ENCODE measurements around the gene NT5DC3.

NT5DC3 gene

DNA sequence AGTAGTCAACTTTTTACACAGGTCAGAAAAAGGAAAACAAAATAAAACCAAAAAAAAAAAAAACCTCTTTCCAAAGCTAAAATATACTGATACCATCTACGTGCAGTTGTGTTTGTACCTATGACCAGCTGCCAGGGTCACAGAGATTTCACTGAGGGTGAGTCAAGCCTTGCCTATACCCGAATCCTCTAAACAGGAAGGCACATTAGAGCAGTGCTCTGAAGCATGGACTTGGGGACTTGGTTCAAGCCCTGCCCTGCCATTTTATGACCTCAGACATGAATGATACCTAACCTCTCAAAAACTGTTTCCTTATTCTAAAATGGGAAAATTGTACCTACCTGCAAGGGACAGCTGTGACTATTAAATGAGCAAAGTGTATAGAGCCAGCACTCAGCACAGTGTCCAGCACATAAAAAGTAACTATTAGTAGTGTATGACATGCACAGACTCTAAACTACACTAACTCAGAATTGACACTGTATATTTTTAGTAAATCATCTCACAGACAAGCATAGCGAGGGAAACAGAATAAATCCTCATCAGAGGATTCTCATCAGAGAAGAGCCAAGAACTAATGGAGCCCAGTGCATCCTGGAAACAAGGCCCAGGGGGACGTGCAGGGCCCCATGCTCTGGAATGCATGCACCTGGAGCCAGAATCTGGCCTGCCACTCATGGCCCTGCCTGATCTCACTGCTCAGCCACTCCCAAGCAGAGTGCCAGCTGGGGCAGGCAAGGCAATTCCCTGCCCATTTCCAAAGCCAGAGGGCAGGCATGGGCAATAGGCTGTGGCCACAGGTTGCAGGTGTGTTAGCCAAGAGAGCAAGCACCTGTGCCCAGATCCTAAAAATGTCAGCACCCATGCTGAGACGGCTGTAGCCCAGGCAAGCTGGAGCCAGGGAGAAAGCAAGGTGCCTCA is 57.0 kb downstream of the NT5DC3 start:
- DNase-seq (ENCODE audit: low spot score), result peak; percentile 29

DNA sequence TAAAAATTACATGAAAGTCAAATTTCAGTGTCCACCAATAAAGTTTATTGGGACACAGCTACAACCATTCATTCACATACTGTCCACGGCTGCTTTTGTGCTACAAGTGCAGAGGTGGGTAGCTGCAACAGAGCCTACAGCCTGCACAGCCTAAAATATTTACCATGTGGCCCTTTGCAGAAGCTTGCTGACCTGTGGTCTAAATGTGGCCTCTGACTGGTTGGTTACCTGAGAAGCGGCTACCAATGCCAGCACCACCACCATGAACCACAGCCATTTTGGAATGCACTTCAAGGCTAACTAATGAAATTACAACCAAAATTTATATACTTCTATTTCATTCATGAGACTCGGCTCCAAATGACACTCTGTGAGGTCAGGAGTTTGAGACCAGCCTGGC is 58.6 kb downstream of the NT5DC3 start:
- DNase-seq (ENCODE audit: low spot score), result no peak

DNA sequence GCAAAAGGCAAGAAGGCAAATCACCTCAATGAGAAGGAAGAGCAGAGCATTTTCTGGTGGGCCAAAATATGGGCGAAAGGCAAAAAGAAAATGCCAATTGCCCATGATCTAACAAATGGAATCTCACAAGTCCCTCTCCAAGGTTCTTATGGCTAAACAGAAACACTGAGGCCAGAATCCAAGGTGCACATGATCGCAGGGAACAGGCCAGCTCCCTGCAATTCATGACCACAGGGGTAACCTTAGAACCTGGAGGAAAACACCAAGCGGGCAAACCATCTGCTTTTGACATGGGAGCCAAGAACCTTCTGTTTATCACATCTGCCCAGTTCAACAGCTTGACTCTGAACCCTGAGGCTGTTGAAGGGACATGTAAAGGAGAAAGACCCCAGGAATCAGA is 60.0 kb downstream of the NT5DC3 start:
- DNase-seq (ENCODE audit: low spot score), result no peak

DNA sequence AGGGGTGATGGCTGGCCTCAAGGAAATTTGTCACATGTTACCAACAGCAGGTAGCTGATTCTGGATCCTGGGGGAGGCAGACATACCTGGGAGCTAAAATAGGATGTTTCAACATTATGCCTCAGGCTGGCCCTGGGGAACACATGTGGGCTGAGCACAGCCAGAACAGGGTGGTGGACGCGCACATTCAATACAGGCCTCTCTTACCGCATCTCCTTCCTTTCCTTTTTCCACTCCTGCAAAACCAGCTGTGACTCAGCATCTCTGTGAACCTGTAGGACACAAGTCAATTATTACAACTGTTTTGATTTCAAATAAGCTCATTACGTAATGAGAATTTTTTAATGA is 61.0 kb downstream of the NT5DC3 start:
- DNase-seq (ENCODE audit: low spot score), result no peak

DNA sequence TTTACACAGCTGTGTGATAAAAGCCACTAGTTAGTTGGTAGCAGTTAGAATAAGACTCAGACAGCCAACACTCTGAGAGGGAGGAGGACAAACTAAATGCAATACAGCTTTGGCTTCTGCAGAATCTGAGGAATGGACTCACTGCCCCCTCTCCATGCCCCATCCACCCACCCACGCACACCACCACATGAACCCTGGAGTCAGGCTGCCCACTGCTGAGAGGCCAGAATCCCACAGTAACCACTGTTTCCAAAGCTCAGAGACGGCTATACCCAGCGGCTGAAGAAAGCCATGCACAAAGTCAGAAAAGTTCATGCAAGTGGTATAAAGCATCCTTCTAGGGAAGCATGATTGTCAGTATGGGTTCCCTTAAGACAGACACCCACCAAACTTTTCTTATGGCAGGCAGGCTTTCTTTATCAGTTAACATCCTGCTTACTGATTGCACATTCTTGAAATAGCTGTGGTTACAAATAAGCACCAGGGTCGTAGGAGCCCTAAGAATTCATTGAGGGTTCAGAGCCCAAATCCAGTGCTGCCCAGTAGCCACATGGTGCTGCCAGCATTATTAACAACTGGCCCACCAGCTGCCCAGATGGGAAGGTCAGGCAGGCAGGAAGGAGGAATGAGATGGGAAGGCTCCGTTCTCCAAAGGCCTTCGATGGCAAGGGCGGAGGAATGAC is 61.5 kb downstream of the NT5DC3 start:
- no peak for DNase-seq (ENCODE audit: low spot score)

DNA sequence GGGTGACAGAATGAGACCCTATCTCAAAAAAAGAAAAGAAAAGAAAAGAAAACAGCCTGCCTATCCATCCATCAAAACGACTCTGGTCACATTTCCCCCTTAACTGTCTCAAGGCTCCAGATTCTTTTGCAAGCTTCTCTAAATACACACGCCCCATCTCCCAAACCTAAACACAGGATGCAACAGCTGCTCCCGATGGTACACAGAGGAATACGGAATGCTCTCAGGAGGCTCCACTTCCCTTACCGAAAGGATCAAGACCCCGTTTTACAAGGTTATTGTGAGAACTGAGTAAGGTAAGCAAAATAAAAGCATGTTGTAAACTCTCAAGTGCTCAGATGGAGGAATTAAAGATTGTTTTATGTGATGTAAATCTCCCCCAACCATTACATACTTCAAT is 62.3 kb downstream of the NT5DC3 start:
- no peak for DNase-seq (ENCODE audit: low spot score)

DNA sequence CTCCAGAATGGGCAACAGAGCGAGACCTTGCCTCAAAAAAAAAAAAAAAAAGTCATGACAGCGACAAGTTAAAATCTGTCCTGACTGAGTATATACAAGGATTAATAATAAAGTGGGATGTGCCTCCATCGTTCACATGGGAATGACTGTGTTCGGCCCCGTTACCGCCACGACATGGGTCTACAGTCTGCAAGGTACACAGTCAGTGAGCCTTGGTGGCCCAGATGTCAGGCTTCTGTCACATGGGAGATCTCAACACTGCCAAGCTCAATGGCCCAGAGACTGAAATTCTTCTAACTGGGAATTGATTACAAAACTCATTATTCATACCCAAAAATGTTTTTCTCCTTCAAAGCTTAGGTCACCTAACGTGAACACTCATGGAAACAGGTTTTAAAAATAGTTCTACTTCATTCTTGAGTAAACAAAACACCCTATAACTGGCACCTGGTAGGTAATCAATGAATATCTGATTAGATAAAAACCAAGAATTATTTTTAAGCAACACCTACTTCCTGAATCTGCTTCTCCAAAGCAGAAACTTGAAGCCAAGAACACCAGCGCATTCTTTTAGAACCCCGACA is 66.0 kb downstream of the NT5DC3 start:
- DNase-seq (ENCODE audit: low spot score), result no peak

DNA sequence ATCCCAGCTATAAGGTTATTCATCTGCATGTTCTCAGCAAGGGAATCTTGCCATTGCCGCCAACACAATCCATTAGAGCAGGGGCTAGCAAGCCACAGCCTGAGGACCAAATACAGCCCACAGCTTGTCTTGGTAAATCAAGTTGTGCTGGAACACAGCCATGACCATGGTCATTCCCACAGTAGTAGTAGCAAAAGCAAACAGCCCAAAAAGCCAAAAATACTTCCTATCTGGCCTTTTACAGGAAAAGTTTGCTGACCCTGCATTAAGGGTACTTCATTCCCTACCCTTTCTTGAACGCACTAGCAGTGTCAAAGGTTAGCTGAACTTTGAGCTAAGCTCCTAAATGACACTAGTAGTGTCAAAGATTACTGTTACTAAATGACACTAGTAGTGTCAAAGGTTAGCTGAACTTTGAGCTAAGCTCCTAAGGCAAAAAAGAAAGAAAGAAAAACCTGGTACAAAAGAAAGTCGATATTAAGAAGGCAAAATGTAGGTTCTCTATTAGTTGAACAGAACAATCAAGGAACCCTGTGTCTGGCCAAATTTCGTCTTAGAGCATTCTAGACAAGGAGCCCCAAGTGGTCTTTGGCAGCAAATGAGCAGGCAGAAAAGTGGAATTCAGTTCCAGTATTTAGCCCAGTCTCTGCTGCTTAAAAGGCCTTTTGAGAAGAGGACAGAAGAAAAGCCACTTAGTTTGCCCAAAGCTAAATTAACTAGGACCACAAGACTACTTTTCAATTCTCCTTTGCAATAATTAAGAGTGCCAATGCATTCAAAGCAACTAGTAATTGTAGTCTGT is 67.7 kb downstream of the NT5DC3 start:
- peak; percentile 12 for DNase-seq (ENCODE audit: low spot score)

DNA sequence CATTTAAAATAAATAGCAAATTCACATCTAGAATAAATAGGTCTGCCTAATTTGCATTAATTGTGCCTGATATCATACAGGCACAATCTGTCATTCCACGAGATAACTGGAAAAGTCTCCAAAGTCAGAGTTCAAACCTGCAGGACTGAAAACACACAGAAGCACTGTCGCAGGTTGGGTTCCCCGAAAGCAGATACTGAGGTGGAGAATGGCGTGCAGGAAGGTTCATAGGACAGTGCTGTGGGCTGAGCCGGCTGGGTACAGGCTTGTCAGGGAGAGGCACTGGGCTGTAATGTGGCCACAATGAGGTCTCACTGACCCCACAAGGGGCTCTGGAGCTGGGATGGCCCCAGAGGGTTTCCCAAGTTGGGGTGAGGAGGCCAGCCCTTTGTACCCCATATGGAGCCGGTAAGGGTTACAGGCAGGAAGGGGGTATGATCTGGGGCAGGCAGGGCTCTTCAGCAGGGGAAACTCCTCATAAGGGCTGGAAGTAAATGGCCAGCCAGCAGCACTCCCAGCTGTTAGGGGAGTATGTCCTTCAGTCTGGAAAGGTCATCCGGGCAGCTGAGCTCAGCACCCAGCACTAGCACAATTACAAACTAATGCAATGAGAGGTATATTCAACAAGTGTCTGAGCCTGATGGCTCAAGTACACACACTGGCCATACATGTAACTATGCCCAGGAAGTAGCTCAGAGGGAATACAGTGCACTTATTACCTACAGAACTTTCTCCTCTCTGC is 68.5 kb downstream of the NT5DC3 start:
- DNase-seq (ENCODE audit: low spot score), result no peak

DNA sequence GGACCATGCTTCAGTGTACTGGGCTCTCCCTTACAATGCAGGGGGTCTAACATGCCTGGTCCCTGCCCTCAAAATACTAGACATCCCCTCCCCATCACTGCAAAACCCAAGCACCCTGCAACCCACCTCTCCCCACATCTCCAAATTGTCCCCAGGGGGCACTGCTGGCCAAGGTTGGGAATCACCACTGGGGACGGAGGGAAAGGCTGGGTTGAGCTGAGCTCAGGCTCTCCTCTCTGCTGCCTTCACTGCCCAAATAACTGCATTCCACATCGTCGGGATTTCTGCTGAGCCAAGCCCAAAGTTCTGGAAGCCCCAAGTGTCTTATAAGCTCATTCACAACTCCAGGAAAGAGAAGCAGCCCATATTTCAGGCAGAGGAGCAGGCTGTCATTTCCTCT is 69.6 kb downstream of the NT5DC3 start:
- peak; percentile 29 for DNase-seq (ENCODE audit: low spot score)

DNA sequence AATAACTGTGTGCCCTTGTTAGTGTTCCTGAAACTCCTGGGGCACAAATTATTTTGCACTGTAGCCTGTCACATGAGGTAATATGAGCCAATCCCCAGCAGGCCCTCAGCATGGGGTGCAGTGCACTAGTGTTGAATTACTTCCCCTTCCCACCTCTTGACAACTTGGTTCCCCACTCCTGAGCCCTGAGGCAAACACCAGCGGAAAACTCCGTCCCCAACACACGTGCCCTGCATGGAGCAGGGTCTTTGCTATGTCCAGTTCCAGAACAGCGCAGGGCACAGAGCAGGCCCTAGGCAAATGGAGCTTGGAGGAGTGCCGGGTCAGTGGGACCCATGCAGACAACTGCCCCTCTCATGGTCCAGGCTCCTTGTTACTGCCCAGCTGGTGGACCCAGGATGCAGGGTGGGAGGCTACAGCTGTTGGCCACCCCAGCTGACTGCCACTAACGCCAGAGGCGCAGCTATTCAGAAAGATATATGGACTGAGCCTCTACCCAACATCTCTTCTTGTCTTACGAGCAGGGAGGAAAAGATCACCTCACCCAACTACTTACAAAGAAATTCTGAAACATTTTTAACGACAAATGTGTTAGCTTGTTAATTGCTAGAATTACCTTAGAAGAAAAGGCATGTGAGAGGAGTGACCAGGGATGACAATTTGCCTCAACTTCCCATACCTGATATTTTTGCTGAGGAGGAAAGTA is 71.6 kb downstream of the NT5DC3 start:
- DNase-seq (ENCODE audit: low spot score), result no peak

DNA sequence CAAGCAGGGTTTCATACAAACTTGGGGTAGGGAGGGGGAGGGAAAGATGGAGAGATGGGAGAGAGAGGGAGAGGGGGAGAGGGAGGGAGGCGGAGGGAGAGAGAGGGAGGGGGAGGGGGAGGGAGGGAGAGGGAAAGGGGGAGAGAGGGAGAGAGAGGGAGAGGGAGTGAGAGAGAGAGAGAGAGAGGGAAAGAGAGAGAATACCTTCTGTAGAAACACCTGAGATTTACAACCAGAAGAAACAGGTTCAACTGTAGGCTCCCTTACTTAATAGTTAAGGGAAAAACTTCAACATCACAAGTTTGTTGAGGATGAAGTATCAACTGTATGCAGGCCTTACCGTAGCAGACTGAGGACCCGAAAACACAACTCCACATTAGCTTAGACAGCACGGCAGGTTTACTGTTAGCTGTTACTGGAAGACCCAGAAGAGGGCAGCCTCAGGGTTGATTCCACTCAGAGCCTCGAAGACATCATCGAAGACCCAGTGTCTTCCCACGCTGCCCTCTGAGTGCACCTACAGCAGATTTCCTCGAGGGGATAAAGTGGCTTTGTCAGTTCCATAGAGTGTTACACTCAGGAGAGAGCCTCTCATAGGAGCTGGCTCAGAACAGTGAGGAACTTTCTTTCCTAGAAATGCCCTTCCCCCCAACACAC is 72.4 kb downstream of the NT5DC3 start:
- peak; percentile 8 for DNase-seq (ENCODE audit: low spot score)

DNA sequence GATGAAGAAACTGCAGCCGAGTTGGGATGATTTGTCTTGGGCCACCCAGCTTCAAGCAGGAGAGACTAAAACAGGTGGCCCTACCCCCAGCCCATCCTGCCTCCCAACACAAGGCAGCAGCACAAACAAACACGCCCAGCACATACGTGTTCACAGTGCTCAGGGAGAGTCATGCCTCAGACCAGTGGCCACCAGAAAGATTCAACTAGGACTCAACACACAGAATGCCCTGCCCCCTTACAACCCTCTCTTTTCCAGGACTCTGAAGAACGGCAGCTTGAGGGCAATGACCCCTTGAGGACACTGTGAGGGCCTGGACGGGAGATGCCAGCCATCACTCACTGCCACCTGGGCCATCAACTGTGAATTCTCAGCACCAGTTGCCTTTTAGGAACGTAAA is 75.0 kb downstream of the NT5DC3 start:
- DNase-seq (ENCODE audit: low spot score), result no peak

DNA sequence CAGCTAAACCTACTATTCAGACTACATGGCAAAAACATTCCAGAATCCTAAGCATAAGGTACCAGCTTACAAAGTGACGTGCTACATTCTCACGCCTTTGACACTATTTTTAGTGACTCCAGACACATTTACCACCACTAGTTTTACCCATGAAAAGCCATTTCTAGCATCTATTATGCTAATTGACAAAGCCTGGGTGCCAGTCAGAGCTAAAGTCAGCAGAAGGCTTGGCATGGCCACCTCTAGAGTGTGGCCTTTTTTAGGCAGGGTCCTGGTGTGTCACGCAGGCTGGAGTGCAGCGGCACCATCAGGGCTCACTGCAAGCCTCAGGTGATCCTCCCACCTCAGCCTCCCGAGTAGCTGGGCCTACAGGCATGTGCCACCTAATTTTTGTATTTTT is 75.7 kb downstream of the NT5DC3 start:
- no peak for DNase-seq (ENCODE audit: low spot score)

DNA sequence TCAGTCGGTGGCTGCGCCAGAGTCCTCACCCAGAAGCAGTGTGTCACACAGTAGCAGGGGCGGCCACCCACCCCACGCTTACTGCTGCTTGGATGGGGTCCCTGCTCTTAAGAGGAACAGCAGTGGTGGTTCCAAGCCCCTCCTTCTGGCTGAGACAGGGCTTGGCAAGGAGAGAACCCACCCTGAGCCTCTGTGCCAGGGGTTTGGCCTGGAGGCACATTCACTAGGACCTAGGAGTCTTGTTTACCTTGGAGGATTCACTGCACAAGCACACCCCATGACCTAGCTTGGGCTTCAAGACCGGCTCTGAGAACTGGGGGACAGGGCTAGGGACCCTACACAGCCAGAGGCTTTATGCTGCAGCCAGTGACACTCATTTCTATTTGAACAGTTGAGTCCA is 78.6 kb downstream of the NT5DC3 start:
- no peak for DNase-seq (ENCODE audit: low spot score)

DNA sequence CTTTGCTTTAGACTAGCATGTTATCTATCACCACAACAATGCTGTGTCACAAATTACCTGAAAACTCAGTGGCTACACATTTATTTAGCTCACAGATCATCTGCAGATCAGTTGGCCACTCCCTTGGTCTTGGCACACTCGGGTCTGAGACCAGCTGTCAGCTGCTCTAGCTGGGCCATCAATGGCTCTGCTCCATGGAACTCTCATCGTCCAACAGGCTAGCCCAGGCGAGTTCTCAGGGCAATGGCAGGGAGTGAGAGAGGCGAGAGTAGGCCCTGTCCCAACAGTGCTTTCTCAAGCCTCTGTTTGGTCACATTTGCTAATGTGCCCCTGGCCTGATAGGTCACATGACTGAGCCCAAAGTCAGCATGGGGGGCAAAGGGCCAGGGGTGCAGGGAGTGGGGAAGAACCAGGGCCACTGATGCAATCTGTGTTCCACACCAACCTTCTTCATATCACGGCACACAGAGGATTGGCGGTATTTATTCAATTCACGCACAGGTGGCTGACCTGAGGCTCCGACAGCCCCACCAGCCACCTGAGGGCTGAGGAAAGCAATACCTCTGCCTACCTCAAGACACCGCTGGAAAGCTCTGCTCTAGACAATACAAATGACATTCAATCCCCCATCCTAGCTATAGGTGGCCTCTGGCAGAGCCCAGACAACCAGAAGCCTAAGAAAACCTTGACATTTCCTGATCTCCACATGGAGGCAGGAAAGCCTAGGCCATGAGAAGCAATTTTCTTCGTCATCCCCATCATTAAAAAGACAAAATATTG is 82.5 kb downstream of the NT5DC3 start:
- peak; percentile 62 for DNase-seq (ENCODE audit: low spot score)

DNA sequence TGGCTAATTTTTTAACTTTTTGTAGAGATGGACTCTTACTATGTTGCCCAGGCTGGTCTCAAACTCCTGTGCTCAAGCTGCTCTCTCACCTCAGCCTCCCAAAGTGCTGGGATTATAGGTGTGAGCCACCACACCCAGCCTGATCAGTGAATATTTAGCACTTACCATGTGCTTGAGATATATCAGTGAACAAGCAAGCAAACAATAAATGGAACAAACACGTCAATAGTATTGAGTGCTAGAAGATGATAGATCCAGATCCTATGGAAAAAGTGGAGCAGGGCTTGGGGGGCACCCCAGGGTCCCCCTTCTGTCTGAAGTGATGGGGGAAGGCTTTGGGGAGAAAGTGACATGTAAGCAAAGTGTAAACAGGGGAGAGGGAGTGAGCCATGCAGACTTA is 83.8 kb downstream of the NT5DC3 start:
- DNase-seq (ENCODE audit: low spot score), result no peak

DNA sequence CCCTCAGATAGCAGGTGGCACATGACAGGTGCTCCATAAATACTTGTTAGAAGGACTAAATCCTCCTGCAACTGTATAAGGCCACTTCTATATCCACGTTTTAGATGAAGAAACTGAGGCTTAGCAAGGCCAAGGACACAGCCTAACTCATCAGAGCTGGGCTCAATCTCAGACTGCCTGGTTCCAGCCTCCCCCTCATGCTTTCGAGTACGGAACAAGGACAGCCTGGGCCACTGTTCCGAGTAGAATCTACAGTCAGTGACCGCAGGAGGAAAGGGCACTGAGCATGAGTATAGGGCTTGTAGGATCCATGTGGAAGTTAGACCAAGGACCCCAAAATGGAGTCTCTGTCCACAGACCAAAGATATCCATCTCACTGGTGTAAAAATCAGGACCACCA is 84.6 kb downstream of the NT5DC3 start:
- no peak for DNase-seq (ENCODE audit: low spot score)

DNA sequence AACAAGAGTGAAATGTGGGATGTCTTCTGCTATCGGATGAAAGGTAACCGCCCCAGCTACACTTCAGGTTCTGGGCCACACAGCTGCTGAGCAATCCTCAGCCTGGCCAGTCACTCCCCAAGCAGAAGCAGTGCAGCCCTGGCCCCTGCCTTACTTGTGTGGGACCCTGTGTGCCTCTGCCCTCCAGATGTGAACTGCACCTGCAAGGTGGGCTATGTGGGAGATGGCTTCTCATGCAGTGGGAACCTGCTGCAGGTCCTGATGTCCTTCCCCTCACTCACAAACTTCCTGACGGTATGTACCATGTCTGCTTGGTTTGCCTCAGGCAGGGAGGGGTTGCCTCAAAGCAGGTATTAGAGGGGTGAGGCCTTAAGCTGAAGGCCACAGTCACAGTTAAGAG is 85.6 kb downstream of the NT5DC3 start:
- no peak for DNase-seq (ENCODE audit: low spot score)

DNA sequence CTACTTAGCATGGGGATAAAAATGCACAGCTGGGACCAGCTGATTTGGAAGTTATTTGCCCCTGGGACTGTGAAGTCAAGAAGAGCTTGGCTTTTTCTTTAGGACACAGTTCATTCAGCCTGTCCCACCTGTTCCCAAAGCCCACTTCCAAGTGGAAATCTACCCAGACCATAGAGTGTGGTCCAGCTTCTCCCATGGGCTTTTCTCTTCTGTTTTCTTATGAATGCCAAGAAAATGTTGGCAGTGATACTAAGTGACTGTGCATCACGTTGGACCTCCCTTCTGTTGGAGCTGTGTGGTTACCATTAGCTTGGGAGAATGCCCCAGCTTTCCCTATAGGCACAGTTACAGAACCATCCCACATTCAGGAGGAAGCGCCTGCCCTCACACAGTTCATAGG is 89.4 kb downstream of the NT5DC3 start:
- DNase-seq (ENCODE audit: low spot score), result no peak
